OCI-LY7 (cell line): ENCODE measurements around the gene DBNDD2. TPM values are rescaled to one million over a fixed set of nuclear protein-coding genes. Genes with fewer than 3 reads are reported as not detected.

ENCODE experiments used
- BruUV-seq: library from RNA; stranded (reverse); fragments of 400-500 nt; replicated peaks from 2 replicates; lab custom pipeline; 2021; lab: Mats Ljungman, UMichigan
- CTCF ChIA-PET: fragments of 300-600 bp; sonication (Branson Sonifier 250); formaldehyde crosslinking; loops from one replicate; lab custom pipeline; 2022; ENCODE audit warnings: antibody characterized with exemption; ENCODE audit not compliant: unreplicated experiment; lab: Charles Lee
- POLR2A ChIA-PET: fragments of 300-600 bp; sonication (Branson Sonifier 250); formaldehyde crosslinking; loops from one replicate; lab custom pipeline; 2022; ENCODE audit warnings: antibody characterized with exemption; lab: Charles Lee
- DNase-seq: peaks from one replicate; pipeline ENCODE4 v3.0.0-alpha.2; 2015; ENCODE audit warnings: low spot score
- H2AFZ ChIP-seq: fragments of 200-600 bp; sonication (generic), shearing (Covaris generic); 2 replicates; pipeline ENCODE4 v1.6.1; 2014; ENCODE audit warnings: mild to moderate bottlenecking, antibody characterized with exemption, low read length, moderate library complexity
- H3K27ac ChIP-seq: fragments of 200-600 bp; sonication (generic); 2 replicates; pipeline ENCODE4 v1.5.1; 2014; ENCODE audit warnings: mixed run types, low read depth, mild to moderate bottlenecking, moderate library complexity, low read length, inconsistent platforms; ENCODE audit not compliant: poor library complexity, severe bottlenecking
- H3K36me3 ChIP-seq: fragments of 200-600 bp; sonication (generic); 2 replicates; pipeline ENCODE4 v1.6.1; 2014; ENCODE audit warnings: mild to moderate bottlenecking, antibody characterized with exemption, low read length, moderate library complexity, mixed read lengths; ENCODE audit not compliant: insufficient read depth
- H3K4me1 ChIP-seq: fragments of 200-600 bp; sonication (generic); 2 replicates; pipeline ENCODE4 v1.5.1; 2014; ENCODE audit warnings: mild to moderate bottlenecking, low read length; ENCODE audit not compliant: insufficient read depth, poor library complexity, severe bottlenecking
- H3K4me2 ChIP-seq: fragments of 200-600 bp; sonication (generic); 2 replicates; pipeline ENCODE4 v1.6.1; 2014; ENCODE audit warnings: mild to moderate bottlenecking, low read length
- H3K4me3 ChIP-seq: fragments of 200-600 bp; sonication (generic); 2 replicates; pipeline ENCODE4 v1.5.1; 2014; ENCODE audit warnings: mild to moderate bottlenecking, low read depth, low read length; ENCODE audit not compliant: poor library complexity, severe bottlenecking
- H3K79me2 ChIP-seq: fragments of 200-600 bp; sonication (generic); 2 replicates; pipeline ENCODE4 v1.6.1; 2016; ENCODE audit warnings: low read depth, mild to moderate bottlenecking, low read length, moderate library complexity, mixed read lengths; ENCODE audit not compliant: insufficient read depth
- H3K9me2 ChIP-seq: fragments of 200-600 bp; sonication (generic); 2 replicates; pipeline ENCODE4 v1.6.1; 2016; ENCODE audit warnings: mild to moderate bottlenecking, low read length, mixed read lengths; ENCODE audit not compliant: insufficient read depth
- H3K9me3 ChIP-seq: fragments of 200-600 bp; sonication (generic); 2 replicates; pipeline ENCODE4 v1.6.1; 2014; ENCODE audit warnings: mild to moderate bottlenecking, mixed run types, low read length, mixed read lengths
- H4K20me1 ChIP-seq: fragments of 200-600 bp; sonication (generic); 2 replicates; pipeline ENCODE4 v1.6.1; 2014; ENCODE audit warnings: mild to moderate bottlenecking, antibody characterized with exemption, low read length, moderate library complexity, mixed read lengths; ENCODE audit not compliant: insufficient read depth
- CTCF ChIP-seq: fragments of 200-600 bp; sonication (generic); conservative IDR thresholded peaks from 2 replicates; pipeline ENCODE4 v1.5.1; 2014; ENCODE audit warnings: mild to moderate bottlenecking, antibody characterized with exemption, low read length, moderate library complexity, mixed read lengths
- EZH2phosphoT487 ChIP-seq: fragments of 200-600 bp; sonication (generic); IDR thresholded peaks from 2 replicates; pipeline ENCODE4 v1.6.1; 2018; ENCODE audit warnings: low read depth, borderline replicate concordance, mild to moderate bottlenecking, mixed run types, antibody characterized with exemption, low read length, moderate library complexity, mixed read lengths
- intact Hi-C: fragments of 100-400 bp; cut with micrococcal nuclease; formaldehyde crosslinking; loops from one replicate; pipeline ENCODE4 v1.10.0; 2022; ENCODE audit not compliant: unreplicated experiment
- total RNA-seq, 2 experiments: library from RNA; depleted of rRNA in 1 of 2; stranded (reverse); fragments of >200 nt in 1 of 2; shearing (Covaris generic) in 1 of 2; gene quantifications; 2 replicates each; pipeline ENCODE4 v1.2.3, GENCODE V29; 2014 to 2022

Gene DBNDD2
- total RNA-seq, 2 experiments from 2014 or later: 0.57 TPM; not detected in 1

DNA sequence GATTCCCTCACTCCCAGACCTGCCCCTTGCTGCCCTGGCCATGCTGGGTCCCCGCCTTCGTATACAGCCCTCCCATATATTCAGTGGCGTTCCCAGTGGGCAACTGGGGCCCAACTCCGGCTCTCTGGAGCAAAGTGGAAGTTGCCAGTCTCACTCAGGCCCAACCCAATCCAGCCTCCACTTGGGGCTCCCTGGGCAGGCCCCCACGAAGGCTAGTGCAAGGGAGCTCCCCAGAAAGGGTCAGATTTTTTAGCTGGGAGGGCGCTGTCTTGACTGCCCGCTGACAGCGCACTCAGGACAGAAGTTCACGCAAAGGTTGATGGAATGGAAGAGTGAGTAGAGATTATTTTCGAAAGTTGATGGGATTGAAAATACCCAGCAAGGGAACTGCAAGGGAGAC lies 35.8 kb upstream of the DBNDD2 start:
- peaks cover 50% of the 10 kb centered on the region for H3K4me1 ChIP-seq
- TF ChIP-seq CTCF: no peak
- no peaks in the 10 kb centered on the region for H3K9me2 ChIP-seq
- peaks cover 14% of the 10 kb centered on the region for H3K36me3 ChIP-seq
- ChIA-PET CTCF (interaction anchor here (2.1 kb wide), 1 partner anchor 65 kb away, joined by 8 read pairs; no protein-coding TSS in a partner anchor), POLR2A (interaction anchor here (0.8 kb wide), 1 partner anchor 33 kb away, joined by 3 read pairs; no protein-coding TSS in a partner anchor)
- no peak overlapping the region for H3K27ac ChIP-seq
- BruUV-seq: no TSS peak
- H3K4me3 ChIP-seq: no peak overlapping the region
- H3K4me2 ChIP-seq: no peak overlapping the region
- peaks cover 5% of the 10 kb centered on the region; the same call in 1 of the 2 replicates for H4K20me1 ChIP-seq
- no peaks in the 10 kb centered on the region for H3K79me2 ChIP-seq
- H3K9me3 ChIP-seq: no peaks in the 10 kb centered on the region
- intact Hi-C loops: no loop called here
- no peak for DNase-seq
- H2AFZ ChIP-seq: no peak overlapping the region

- H3K79me2 ChIP-seq: no peaks in the 10 kb centered on the region
- peaks cover under 1% of the 10 kb centered on the region; the same call in 1 of the 2 replicates for H4K20me1 ChIP-seq
- no peak overlapping the region for H2AFZ ChIP-seq
- peaks cover 9% of the 10 kb centered on the region for H3K36me3 ChIP-seq
- ChIA-PET CTCF (interaction anchor here (0.9 to 1.4 kb wide), 2 partner anchors 10 to 65 kb away, joined by 3 read pairs; partner anchors contain the start of gene SYS1), POLR2A (interaction anchor here (0.8 kb wide), 1 partner anchor 34 kb away, joined by 3 read pairs; no protein-coding TSS in a partner anchor)
- no peak for DNase-seq
- H3K9me3 ChIP-seq: no peaks in the 10 kb centered on the region
- no peak for TF ChIP-seq EZH2phosphoT487
- no peak for TF ChIP-seq CTCF
- peak overlapping the region; percentile 52; the same call in 1 of the 2 replicates for H3K4me2 ChIP-seq
- no peak overlapping the region for H3K27ac ChIP-seq
- H3K4me3 ChIP-seq: no peak overlapping the region
- BruUV-seq: no TSS peak
- H3K4me1 ChIP-seq: peaks cover 44% of the 10 kb centered on the region
- intact Hi-C loops: no loop called here
- H3K9me2 ChIP-seq: no peaks in the 10 kb centered on the region
Measured at GRCh38 chr20:45372646-45373352, 35.3 kb upstream of the DBNDD2 start.
